ENCODE results near the gene MBOAT7.

Gene MBOAT7

GRCh38 chr19:54141356-54141755 is 48.0 kb downstream of the MBOAT7 start:
- DNase-seq (ENCODE audit: low read depth) = no peak

- DNase-seq (ENCODE audit: low read depth) = no peak
These were observed 50.7 kb downstream of the MBOAT7 start for GRCh38 chr19:54138489-54139256.

- no peak for DNase-seq (ENCODE audit: low read depth)
These were observed 51.5 kb downstream of the MBOAT7 start, which contains the start of gene CNOT3 for GRCh38 chr19:54137699-54138488. CNOT3 (plus strand) TSS chr19:54137762; CDS start chr19:54142979, 5,217 bp downstream.

- peak; percentile 98 for DNase-seq (ENCODE audit: low read depth)
These were observed 52.3 kb downstream of the MBOAT7 start for GRCh38 chr19:54136864-54137698.

GRCh38 chr19:54136086-54136863 is 53.1 kb downstream of the MBOAT7 start:
- DNase-seq (ENCODE audit: low read depth) = no peak

GRCh38 chr19:54133957-54134590 is 55.3 kb downstream of the MBOAT7 start:
- DNase-seq (ENCODE audit: low read depth) = no peak

- DNase-seq (ENCODE audit: low read depth) = no peak
These were observed 55.9 kb downstream of the MBOAT7 start for GRCh38 chr19:54133312-54133956.

GRCh38 chr19:54129617-54129996 is 59.8 kb downstream of the MBOAT7 start:
- DNase-seq (ENCODE audit: low read depth) = no peak

GRCh38 chr19:54128796-54129616 is 60.4 kb downstream of the MBOAT7 start:
- DNase-seq (ENCODE audit: low read depth) = no peak

- DNase-seq (ENCODE audit: low read depth) = no peak
These were observed 61.0 kb downstream of the MBOAT7 start for GRCh38 chr19:54128441-54128725.

- no peak for DNase-seq (ENCODE audit: low read depth)
These were observed 61.5 kb downstream of the MBOAT7 start for GRCh38 chr19:54127688-54128440.

GRCh38 chr19:54125713-54126112 is 63.7 kb downstream of the MBOAT7 start:
- DNase-seq (ENCODE audit: low read depth) = no peak

GRCh38 chr19:54124393-54124792 is 65.0 kb downstream of the MBOAT7 start:
- DNase-seq (ENCODE audit: low read depth) = no peak

GRCh38 chr19:54123682-54124081 is 65.7 kb downstream of the MBOAT7 start:
- no peak for DNase-seq (ENCODE audit: low read depth)

Measured in activated T-cell treated with anti-CD3 and anti-CD28 coated beads for 24 hours (primary cell).